Measurements from ENCODE around the gene GINS1. TPM values are rescaled to one million over a fixed set of nuclear protein-coding genes. Genes with fewer than 3 reads are reported as not detected.
"Not testable (repeated sequence)": the region's sequence is repeated elsewhere in the genome, so short reads cannot be mapped to it uniquely, and the experiment has no call there.

GINS1 gene
- total and polyA plus RNA-seq, 9 donors: 5.2 to 10.1 (median 7.8) TPM

GRCh38 chr20:25389858-25390537 lies 17.5 kb upstream of the GINS1 start:
- no peaks in the 10 kb centered on the region for H3K36me3 ChIP-seq (ENCODE audit: control insufficient read depth, insufficient read depth, low read length)
- H3K27ac ChIP-seq (ENCODE audit: low read length): peak overlapping the region; percentile 45
- peak overlapping the region; percentile 65 for H3K4me3 ChIP-seq (ENCODE audit: low read length)
- no peaks in the 10 kb centered on the region for H3K27me3 ChIP-seq (ENCODE audit: control insufficient read depth, insufficient read depth, low read length)
- under 1% methylated on average over 62 of the region's 67 CpGs for WGBS (ENCODE audit: insufficient coverage)
- H3K4me1 ChIP-seq (ENCODE audit: control insufficient read depth, insufficient read depth, low read length): peaks cover 2% of the 10 kb centered on the region
- peak; percentile 40 for DNase-seq
- H3K9me3 ChIP-seq (replicated peaks; ENCODE audit: control insufficient read depth, low read depth, low read length): no peaks in the 10 kb centered on the region

- Histone ChIP-seq H3K36me3 (ENCODE audit: control insufficient read depth, insufficient read depth, low read length) (no peaks in the 10 kb centered on the region), H3K9me3 (replicated peaks; ENCODE audit: control insufficient read depth, low read depth, low read length) (no peaks in the 10 kb centered on the region), H3K4me3 (ENCODE audit: low read length) (peak within 1 kb of the TSS; percentile 65), H3K4me1 (ENCODE audit: control insufficient read depth, insufficient read depth, low read length) (peaks cover 2% of the 10 kb centered on the region), H3K27ac (ENCODE audit: low read length) (peak within 1 kb of the TSS; percentile 92), H3K27me3 (ENCODE audit: control insufficient read depth, insufficient read depth, low read length) (no peaks in the 10 kb centered on the region)
- under 1% methylated on average over 55 of the region's 91 CpGs for WGBS (ENCODE audit: insufficient coverage)
- peak; percentile 99 for DNase-seq
Observed at GRCh38 chr20:25390538-25391528, 16.6 kb upstream of the GINS1 start, which contains the start of gene ABHD12. Gene ABHD12, minus strand, starts transcription at chr20:25390835. Its CDS starts 132 bp downstream, at chr20:25390703.

DNA sequence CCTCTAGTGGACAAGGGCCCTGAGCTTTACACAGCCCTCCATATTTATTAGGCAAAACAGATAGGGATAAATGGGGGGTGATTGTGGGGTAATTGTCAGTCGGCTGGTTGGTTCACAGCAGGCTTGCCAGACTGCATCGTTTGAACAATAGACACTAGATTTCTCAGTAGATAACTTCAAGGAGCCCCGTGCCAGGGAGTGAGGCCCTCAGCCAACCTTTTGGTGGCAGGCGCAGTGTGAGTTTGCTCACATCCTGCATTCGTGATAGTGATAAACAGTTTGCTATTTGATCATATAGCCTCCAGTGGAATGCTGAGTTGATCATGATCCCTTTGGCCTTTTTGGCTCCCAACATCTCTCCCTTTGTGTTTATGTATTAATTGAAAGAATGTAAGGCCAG lies 13.2 kb upstream of the GINS1 start:
- WGBS (ENCODE audit: insufficient coverage): no CpG with 5 or more reads among the region's 5 CpGs
- Histone ChIP-seq H3K4me1 (ENCODE audit: control insufficient read depth, insufficient read depth, low read length) (peaks cover under 1% of the 10 kb centered on the region), H3K27me3 (ENCODE audit: control insufficient read depth, insufficient read depth, low read length) (no peaks in the 10 kb centered on the region), H3K4me3 (ENCODE audit: low read length) (no peak overlapping the region), H3K27ac (ENCODE audit: low read length) (no peak overlapping the region), H3K9me3 (replicated peaks; ENCODE audit: control insufficient read depth, low read depth, low read length) (no peaks in the 10 kb centered on the region), H3K36me3 (ENCODE audit: control insufficient read depth, insufficient read depth, low read length) (no peaks in the 10 kb centered on the region)
- DNase-seq: no peak

- 100% methylated on average over 2 of the region's 6 CpGs for WGBS (ENCODE audit: insufficient coverage)
Observed at GRCh38 chr20:25394996-25395395, 12.5 kb upstream of the GINS1 start.

DNA sequence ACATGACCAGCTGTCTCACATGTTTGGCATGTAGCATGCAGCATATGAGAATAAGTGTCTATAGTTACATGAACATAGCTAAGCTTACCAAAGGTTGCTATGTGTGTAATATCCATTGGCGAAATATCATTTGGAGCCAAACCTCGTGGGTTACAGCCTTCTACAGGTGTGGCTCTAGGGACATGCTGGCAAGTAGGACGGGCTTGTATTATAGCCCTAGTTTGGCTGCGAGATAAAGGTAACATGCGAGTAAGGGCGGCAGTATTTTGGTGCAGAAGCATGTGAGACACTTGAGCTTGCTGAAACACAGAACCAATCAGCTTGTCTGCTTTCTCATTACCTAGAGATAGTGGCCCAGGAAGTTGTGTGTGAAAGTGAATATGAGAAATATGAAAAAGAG lies 10.4 kb upstream of the GINS1 start:
- H3K4me3 ChIP-seq (ENCODE audit: low read length): no peak overlapping the region
- no peaks in the 10 kb centered on the region for H3K4me1 ChIP-seq (ENCODE audit: control insufficient read depth, insufficient read depth, low read length)
- H3K9me3 ChIP-seq (replicated peaks; ENCODE audit: control insufficient read depth, low read depth, low read length): no peaks in the 10 kb centered on the region
- peaks cover 2% of the 10 kb centered on the region for H3K27me3 ChIP-seq (ENCODE audit: control insufficient read depth, insufficient read depth, low read length)
- no peak for DNase-seq
- H3K36me3 ChIP-seq (ENCODE audit: control insufficient read depth, insufficient read depth, low read length): no peaks in the 10 kb centered on the region
- H3K27ac ChIP-seq (ENCODE audit: low read length): no peak overlapping the region
- WGBS (ENCODE audit: insufficient coverage): 67% methylated on average over 3 of the region's 6 CpGs

More at GRCh38 chr20:25394996-25395395, 12.5 kb upstream of the GINS1 start:
- Histone ChIP-seq H3K4me1 (ENCODE audit: control insufficient read depth, insufficient read depth, low read length) (no peaks in the 10 kb centered on the region), H3K27me3 (ENCODE audit: control insufficient read depth, insufficient read depth, low read length) (no peaks in the 10 kb centered on the region), H3K4me3 (ENCODE audit: low read length) (no peak overlapping the region), H3K9me3 (replicated peaks; ENCODE audit: control insufficient read depth, low read depth, low read length) (no peaks in the 10 kb centered on the region), H3K36me3 (ENCODE audit: control insufficient read depth, insufficient read depth, low read length) (no peaks in the 10 kb centered on the region), H3K27ac (ENCODE audit: low read length) (no peak overlapping the region)
- DNase-seq: no peak

GRCh38 chr20:25397821-25398220 lies 9.7 kb upstream of the GINS1 start:
- WGBS (ENCODE audit: insufficient coverage): no CpG with 5 or more reads among the region's 1 CpG
- DNase-seq: no peak
- H3K4me1 ChIP-seq (ENCODE audit: control insufficient read depth, insufficient read depth, low read length): no peaks in the 10 kb centered on the region

DNA sequence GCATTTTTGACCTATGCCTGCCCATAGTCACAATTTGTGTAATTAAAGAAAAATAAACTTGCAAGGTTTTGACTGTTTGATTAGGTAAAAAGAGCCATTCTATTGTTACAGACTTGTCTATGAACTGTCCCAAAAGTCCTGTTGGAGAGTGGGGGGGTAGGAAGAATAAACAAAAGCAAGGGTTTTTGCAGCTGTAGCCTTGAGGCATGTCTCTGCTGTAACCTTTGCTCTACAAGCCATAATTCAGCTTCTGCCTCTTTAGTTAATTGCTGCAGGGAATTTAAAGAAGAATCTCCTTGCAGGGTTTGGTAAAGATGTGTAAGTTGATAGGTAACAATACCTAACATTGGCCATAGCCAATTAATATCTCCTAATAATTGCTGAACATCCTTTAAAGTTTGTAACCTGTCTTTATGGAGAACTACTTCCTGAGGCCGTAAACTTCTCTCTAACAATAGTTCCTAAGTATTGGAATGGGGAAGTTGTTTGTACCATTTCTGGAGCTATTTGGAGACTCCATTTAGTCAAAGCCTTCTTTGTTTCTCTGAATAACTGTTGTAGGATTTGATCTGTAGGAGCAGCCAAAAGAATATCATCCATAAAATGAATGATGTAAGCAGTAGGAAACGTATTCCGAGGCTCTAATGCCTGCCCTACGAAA lies 9.0 kb upstream of the GINS1 start:
- WGBS (ENCODE audit: insufficient coverage): 0% methylated on average over 2 of the region's 4 CpGs
- Histone ChIP-seq H3K27ac (ENCODE audit: low read length) (no peak overlapping the region), H3K36me3 (ENCODE audit: control insufficient read depth, insufficient read depth, low read length) (no peaks in the 10 kb centered on the region), H3K27me3 (ENCODE audit: control insufficient read depth, insufficient read depth, low read length) (peaks cover 2% of the 10 kb centered on the region), H3K9me3 (replicated peaks; ENCODE audit: control insufficient read depth, low read depth, low read length) (peaks cover 12% of the 10 kb centered on the region), H3K4me3 (ENCODE audit: low read length) (no peak overlapping the region), H3K4me1 (ENCODE audit: control insufficient read depth, insufficient read depth, low read length) (no peaks in the 10 kb centered on the region)
- no peak for DNase-seq

More at GRCh38 chr20:25397821-25398220, 9.7 kb upstream of the GINS1 start:
- peaks cover 2% of the 10 kb centered on the region for H3K27me3 ChIP-seq (ENCODE audit: control insufficient read depth, insufficient read depth, low read length)
- H3K36me3 ChIP-seq (ENCODE audit: control insufficient read depth, insufficient read depth, low read length): no peaks in the 10 kb centered on the region
- H3K9me3 ChIP-seq (replicated peaks; ENCODE audit: control insufficient read depth, low read depth, low read length): peaks cover 5% of the 10 kb centered on the region
- no peak overlapping the region for H3K4me3 ChIP-seq (ENCODE audit: low read length)
- H3K27ac ChIP-seq (ENCODE audit: low read length): no peak overlapping the region

- Histone ChIP-seq H3K27me3 (ENCODE audit: control insufficient read depth, insufficient read depth, low read length) (peaks cover 2% of the 10 kb centered on the region), H3K4me3 (ENCODE audit: low read length) (no peak overlapping the region), H3K4me1 (ENCODE audit: control insufficient read depth, insufficient read depth, low read length) (no peaks in the 10 kb centered on the region), H3K9me3 (replicated peaks; ENCODE audit: control insufficient read depth, low read depth, low read length) (peaks cover 15% of the 10 kb centered on the region), H3K36me3 (ENCODE audit: control insufficient read depth, insufficient read depth, low read length) (no peaks in the 10 kb centered on the region), H3K27ac (ENCODE audit: low read length) (no peak overlapping the region)
- peak; percentile 81 for DNase-seq
- WGBS (ENCODE audit: insufficient coverage): 7% methylated on average over 3 of the region's 5 CpGs
Observed at GRCh38 chr20:25399037-25399430, 8.4 kb upstream of the GINS1 start.

GRCh38 chr20:25400291-25400732 lies 7.2 kb upstream of the GINS1 start:
- not testable (repeated sequence) for H3K27me3 ChIP-seq (ENCODE audit: control insufficient read depth, insufficient read depth, low read length); H3K36me3 ChIP-seq (ENCODE audit: control insufficient read depth, insufficient read depth, low read length); H3K4me1 ChIP-seq (ENCODE audit: control insufficient read depth, insufficient read depth, low read length); H3K4me3 ChIP-seq (ENCODE audit: low read length); DNase-seq; H3K27ac ChIP-seq (ENCODE audit: low read length)
- H3K9me3 ChIP-seq (replicated peaks; ENCODE audit: control insufficient read depth, low read depth, low read length): peaks cover 16% of the 10 kb centered on the region
- WGBS (ENCODE audit: insufficient coverage): 88% methylated on average over 10 of the region's 11 CpGs
